ENCODE results near the gene P2RY14. TPM values are rescaled to one million over a fixed set of nuclear protein-coding genes. Genes with fewer than 3 reads are reported as not detected.

Gene P2RY14
- total RNA-seq, 4 donors from 2014 or later, result 1.8 to 9.5 (median 2.5) TPM

DNA sequence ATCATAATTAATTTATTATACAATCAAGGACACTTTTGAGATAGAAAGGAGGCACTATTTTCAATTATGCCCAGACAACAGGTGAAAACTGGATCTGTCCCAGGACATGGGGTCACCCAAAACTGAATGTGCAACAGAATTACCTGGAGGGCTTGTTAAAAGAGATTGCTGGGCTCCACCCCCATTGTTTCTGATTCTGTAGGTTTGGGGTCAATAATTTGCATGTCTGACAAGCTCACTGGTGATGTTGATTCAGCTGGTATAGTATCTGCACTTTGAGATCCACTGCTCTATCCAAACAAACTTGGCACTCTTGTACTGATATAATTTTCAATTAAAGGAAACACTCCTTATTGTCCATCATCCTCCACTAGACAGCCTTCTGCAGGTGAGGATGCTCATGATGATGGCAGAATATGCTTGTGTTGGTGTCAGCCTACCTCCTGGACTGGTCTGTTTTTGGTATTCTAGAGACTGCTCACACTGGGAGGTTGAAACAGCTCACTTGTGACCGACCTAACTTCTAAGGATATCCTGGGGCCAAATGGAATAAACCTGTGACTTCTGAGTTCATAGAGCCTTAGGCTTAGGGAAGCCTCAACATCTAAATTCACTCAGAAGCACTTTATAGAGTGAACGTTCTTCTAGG, 2.2 kb downstream of the P2RY14 start:
- no peaks in the 10 kb centered on the region for H3K36me3 ChIP-seq
- H3K4me1 ChIP-seq, result no peaks in the 10 kb centered on the region
- intact Hi-C loops (cut with DNase I), result no loop called here
- H3K27me3 ChIP-seq, result no peaks in the 10 kb centered on the region
- 55 to 64% methylated on average over 2 of the region's 2 CpGs for WGBS, 2 donors
- H3K27ac ChIP-seq, result no peak overlapping the region
- H3K4me3 ChIP-seq (replicated peaks in 1 of 3), result no peak overlapping the region
- TF ChIP-seq, protein P1, sequence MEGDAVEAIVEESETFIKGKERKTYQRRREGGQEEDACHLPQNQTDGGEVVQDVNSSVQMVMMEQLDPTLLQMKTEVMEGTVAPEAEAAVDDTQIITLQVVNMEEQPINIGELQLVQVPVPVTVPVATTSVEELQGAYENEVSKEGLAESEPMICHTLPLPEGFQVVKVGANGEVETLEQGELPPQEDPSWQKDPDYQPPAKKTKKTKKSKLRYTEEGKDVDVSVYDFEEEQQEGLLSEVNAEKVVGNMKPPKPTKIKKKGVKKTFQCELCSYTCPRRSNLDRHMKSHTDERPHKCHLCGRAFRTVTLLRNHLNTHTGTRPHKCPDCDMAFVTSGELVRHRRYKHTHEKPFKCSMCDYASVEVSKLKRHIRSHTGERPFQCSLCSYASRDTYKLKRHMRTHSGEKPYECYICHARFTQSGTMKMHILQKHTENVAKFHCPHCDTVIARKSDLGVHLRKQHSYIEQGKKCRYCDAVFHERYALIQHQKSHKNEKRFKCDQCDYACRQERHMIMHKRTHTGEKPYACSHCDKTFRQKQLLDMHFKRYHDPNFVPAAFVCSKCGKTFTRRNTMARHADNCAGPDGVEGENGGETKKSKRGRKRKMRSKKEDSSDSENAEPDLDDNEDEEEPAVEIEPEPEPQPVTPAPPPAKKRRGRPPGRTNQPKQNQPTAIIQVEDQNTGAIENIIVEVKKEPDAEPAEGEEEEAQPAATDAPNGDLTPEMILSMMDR (IDR thresholded peaks at IDR 0.05), result no peak
- no peak for TF ChIP-seq POLR2A (IDR thresholded peaks at IDR 0.05)
- no peaks in the 10 kb centered on the region for H3K9me3 ChIP-seq
- no peak for DNase-seq

DNA sequence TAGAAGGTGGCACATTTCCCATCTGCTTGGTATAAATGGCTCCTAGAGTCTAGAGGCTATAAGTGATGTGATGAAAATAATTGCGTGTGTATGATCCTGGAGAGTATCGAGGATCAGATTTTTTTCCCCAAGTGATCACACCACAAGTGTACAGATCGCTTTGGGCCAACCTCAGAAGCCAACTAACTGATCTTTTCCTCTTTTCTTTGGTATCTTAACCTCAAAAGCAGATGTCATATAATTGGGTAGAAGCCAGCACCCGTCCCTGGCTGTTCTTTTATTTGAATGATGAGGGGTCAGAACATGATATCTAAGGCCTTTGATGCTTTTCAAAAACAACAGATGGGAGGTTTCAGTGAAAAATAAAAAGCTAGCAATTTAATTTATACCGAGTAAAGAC, 3.3 kb downstream of the P2RY14 start:
- no peaks in the 10 kb centered on the region for H3K36me3 ChIP-seq
- H3K27me3 ChIP-seq, result no peaks in the 10 kb centered on the region
- TF ChIP-seq POLR2A (IDR thresholded peaks at IDR 0.05), result no peak
- TF ChIP-seq, protein P1 (IDR thresholded peaks at IDR 0.05), result no peak
- no peaks in the 10 kb centered on the region for H3K4me1 ChIP-seq
- DNase-seq, result no peak
- no peak overlapping the region for H3K27ac ChIP-seq
- no peak overlapping the region for H3K4me3 ChIP-seq (replicated peaks in 1 of 3)
- WGBS, 2 donors, result 85 to 92% methylated on average over 5 of the region's 5 CpGs
- no peaks in the 10 kb centered on the region for H3K9me3 ChIP-seq
- intact Hi-C loops (cut with DNase I), result no loop called here

DNA sequence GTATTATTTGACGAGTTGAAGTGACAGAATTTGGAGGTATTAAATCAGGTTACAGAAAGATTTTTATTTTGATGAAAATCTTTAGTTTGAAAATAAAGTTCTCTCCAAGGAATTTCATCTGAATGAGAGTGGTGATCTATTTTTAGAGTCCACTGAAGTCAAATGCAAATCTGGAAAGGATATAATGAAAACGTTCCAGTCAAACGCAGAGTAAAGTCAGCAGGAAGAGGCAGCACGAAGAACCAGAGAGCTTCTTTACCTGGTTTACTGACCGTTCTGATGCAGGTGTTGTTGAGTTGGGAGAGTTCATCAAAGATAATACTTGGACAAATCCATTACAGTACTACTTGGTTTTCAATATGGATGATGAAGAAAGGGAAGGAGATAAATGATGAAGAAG, 8.7 kb downstream of the P2RY14 start:
- Histone ChIP-seq H3K36me3 (no peaks in the 10 kb centered on the region), H3K4me1 (no peaks in the 10 kb centered on the region), H3K9me3 (no peaks in the 10 kb centered on the region), H3K27me3 (no peaks in the 10 kb centered on the region), H3K27ac (no peak overlapping the region), H3K4me3 (replicated peaks in 1 of 3) (no peak overlapping the region)
- no peak for DNase-seq
- 73 to 75% methylated on average over 5 of the region's 5 CpGs for WGBS, 2 donors
- intact Hi-C loops (cut with DNase I), result no loop called here
- TF ChIP-seq, protein P1 (IDR thresholded peaks at IDR 0.05), result no peak
- TF ChIP-seq POLR2A (IDR thresholded peaks at IDR 0.05), result no peak

DNA sequence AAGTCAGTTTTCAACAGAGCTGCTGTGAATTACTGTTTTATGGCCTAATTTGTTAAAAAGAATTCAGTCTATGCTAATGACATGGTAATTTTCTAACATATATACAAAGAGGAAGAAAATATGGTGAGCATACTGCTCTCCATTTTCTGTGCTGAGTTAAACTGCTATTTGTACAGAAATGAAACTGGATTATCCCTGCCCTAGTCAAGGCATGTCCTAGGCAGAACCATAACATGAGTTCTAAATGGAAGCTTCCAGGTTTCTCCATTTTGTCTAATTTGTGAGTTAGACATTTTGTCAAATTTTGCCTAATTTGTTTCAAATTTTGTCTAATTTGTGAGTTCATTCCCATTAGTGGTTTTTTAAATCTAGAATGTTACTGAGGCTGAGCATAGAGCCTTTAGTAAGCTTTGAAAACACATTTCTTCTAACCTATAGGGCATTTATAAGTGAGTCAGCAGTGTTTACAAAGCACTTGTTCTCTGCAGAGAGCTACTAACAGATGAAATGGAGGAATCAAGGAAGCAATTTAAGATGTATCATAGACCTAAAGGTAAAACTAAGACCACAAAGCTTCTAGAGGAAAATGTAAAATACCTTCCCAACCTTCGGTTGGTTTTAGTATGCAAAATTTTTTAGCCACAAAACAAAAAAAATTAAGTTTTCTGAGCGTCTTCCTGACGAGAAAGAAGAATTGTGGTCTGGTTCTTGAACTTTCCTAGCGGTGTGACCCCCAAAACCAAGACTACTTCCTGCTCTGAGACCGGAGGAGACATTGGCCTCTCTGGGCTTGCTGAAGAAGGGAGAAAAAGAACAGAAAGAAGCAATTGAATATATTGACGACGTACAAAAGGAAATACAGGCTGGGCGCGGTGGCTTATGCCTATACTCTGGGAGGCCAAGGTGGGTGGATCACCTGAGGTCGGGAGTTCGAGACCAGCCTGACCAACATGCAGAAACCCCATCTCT, 9.8 kb downstream of the P2RY14 start:
- Histone ChIP-seq H3K4me3 (replicated peaks in 1 of 3) (no peak overlapping the region), H3K9me3 (no peaks in the 10 kb centered on the region), H3K4me1 (no peaks in the 10 kb centered on the region), H3K36me3 (no peaks in the 10 kb centered on the region), H3K27ac (no peak overlapping the region), H3K27me3 (no peaks in the 10 kb centered on the region)
- no peak for DNase-seq
- intact Hi-C loops (cut with DNase I), result no loop called here
- TF ChIP-seq, protein P1 (IDR thresholded peaks at IDR 0.05), result no peak
- no peak for TF ChIP-seq POLR2A (IDR thresholded peaks at IDR 0.05)
- WGBS, 2 donors, result 91 to 94% methylated on average over 11 of the region's 11 CpGs

DNA sequence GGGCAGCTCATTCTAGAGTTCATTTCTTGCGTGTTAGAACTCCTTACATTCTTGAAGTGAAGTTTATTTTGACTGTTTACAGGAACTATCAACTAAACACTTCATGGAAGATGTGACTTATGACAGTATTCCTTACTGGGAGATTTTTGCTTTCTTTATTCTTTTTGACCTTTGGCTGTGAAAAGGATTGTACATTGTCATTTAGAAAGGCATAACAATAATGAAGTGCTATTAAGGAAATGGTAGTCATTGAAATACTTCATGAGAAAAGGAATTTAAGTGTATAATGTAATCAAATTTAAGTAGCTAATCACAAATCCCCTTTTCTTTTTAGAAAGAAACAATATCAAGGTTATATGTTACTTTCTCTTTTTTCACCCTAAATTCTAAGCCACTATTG, 11.3 kb downstream of the P2RY14 start:
- Histone ChIP-seq H3K9me3 (no peaks in the 10 kb centered on the region), H3K27ac (no peak overlapping the region), H3K27me3 (no peaks in the 10 kb centered on the region), H3K4me1 (no peaks in the 10 kb centered on the region), H3K36me3 (no peaks in the 10 kb centered on the region), H3K4me3 (replicated peaks in 1 of 3) (no peak overlapping the region)
- WGBS, 2 donors, result 90 to 94% methylated on average over 1 of the region's 1 CpG
- TF ChIP-seq, protein P1 (IDR thresholded peaks at IDR 0.05), result no peak
- DNase-seq, result no peak
- intact Hi-C loops (cut with DNase I), result no loop called here
